ENCODE measurements around the gene TRMT2A.

DNA sequence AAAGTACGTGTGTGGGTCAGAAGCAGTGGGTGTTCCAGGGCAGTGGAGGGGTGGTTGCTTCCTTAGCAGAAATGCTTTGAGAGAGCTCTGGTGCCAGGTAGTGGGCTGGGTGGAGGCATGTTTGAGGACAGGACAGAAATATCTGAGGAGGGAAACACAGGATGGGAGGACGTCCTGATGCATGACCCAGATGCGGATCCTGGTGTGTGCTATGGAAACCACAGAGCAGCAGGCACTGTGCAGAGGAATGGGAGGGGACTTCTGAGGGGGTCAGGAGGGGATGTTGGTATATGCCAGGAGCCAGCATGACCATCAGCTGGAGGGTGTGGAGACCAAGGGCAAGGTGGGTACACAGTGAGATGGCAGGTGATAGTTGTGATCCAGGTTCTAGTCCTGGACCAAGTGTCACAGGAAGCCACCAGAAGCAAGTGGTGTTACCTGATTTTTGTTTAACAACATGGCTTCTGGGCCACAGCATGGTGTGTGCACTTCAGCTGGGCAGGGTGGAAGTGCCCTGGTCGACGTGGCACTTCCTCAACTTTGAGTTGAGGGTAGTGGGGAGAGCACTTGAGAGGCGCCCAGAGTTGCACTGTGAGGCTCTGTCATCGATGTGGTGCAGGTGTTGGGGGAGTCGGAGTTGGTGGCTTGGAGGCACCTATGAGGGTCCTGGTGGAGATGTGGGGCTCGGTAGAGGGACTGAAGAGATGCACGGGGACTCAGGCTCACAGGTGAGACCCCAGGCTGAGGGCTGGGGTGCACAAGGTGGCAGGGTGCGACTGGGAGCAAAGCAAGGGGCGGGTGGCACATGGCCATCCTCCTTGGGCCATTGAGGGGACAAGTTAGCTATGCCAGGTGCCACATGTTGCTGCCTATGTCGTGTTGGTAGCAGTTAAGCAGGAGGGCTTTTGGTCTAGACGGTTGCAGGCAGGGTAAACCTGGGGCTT lies 29.4 kb downstream of the TRMT2A start:
- TF ChIP-seq, protein P1, sequence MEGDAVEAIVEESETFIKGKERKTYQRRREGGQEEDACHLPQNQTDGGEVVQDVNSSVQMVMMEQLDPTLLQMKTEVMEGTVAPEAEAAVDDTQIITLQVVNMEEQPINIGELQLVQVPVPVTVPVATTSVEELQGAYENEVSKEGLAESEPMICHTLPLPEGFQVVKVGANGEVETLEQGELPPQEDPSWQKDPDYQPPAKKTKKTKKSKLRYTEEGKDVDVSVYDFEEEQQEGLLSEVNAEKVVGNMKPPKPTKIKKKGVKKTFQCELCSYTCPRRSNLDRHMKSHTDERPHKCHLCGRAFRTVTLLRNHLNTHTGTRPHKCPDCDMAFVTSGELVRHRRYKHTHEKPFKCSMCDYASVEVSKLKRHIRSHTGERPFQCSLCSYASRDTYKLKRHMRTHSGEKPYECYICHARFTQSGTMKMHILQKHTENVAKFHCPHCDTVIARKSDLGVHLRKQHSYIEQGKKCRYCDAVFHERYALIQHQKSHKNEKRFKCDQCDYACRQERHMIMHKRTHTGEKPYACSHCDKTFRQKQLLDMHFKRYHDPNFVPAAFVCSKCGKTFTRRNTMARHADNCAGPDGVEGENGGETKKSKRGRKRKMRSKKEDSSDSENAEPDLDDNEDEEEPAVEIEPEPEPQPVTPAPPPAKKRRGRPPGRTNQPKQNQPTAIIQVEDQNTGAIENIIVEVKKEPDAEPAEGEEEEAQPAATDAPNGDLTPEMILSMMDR (conservative IDR thresholded peaks at IDR 0.05; ENCODE audit: low read depth, low read length): no peak
- TF ChIP-seq EZH2 (IDR thresholded peaks at IDR 0.05; ENCODE audit: borderline replicate concordance, low read depth, low read length, poor library complexity, severe bottlenecking): no peak
